Liver (tissue), 9 donors: ENCODE measurements around the gene TMEM165. TPM values are rescaled to one million over a fixed set of nuclear protein-coding genes. Genes with fewer than 3 reads are reported as not detected.

Source experiments
- DNase-seq: peaks from one replicate; pipeline ENCODE4 v3.0.0-alpha.2; 2017; ENCODE audit warnings: low spot score
- H3K27ac ChIP-seq, 2 donors: one replicate each; pipeline ENCODE4 v1.7.0; 2013; ENCODE audit warnings: inconsistent platforms in 2 of 2, low read length in 2 of 2, control low read depth in 1 of 2, low read depth in 1 of 2, mild to moderate bottlenecking in 1 of 2
- H3K27me3 ChIP-seq, 4 donors: one replicate each; pipeline versions ENCODE4 v1.6.1 to v1.7.0; 2013; ENCODE audit warnings: low read length in 3 of 4, inconsistent platforms in 1 of 4, mild to moderate bottlenecking in 1 of 4, moderate library complexity in 1 of 4; ENCODE audit not compliant: control insufficient read depth in 4 of 4, insufficient read depth in 4 of 4
- H3K36me3 ChIP-seq, 4 donors: one replicate each; pipeline versions ENCODE4 v1.6.1 to v1.7.0; 2013; ENCODE audit warnings: low read length in 3 of 4, mild to moderate bottlenecking in 3 of 4, low read depth in 1 of 4, moderate library complexity in 1 of 4; ENCODE audit not compliant: control insufficient read depth in 4 of 4, insufficient read depth in 3 of 4
- H3K4me1 ChIP-seq, 4 donors: one replicate each; pipeline versions ENCODE4 v1.6.1 to v1.7.0; 2013; ENCODE audit warnings: low read length in 3 of 4, mild to moderate bottlenecking in 3 of 4, moderate library complexity in 1 of 4; ENCODE audit not compliant: control insufficient read depth in 4 of 4, insufficient read depth in 4 of 4
- H3K4me3 ChIP-seq, 3 donors: one replicate each; pipeline versions ENCODE4 v1.6.1 to v1.7.0; 2013; ENCODE audit warnings: low read length in 3 of 3, control low read depth in 1 of 3, low read depth in 1 of 3, mild to moderate bottlenecking in 1 of 3
- H3K9ac ChIP-seq, 2 donors: one replicate each; pipeline ENCODE4 v1.7.0; 2013; ENCODE audit warnings: low read length in 2 of 2, mild to moderate bottlenecking in 2 of 2, moderate library complexity in 2 of 2, control low read depth in 1 of 2, low read depth in 1 of 2
- H3K9me3 ChIP-seq, 4 donors: one replicate each; pipeline versions ENCODE4 v1.6.1 to v1.7.0; 2013; ENCODE audit warnings: low read length in 3 of 4; ENCODE audit not compliant: control insufficient read depth in 4 of 4
- EGR1 ChIP-seq, 2 donors: IDR thresholded peaks; 2 replicates each; pipeline ENCODE4 v1.6.1; 2016 to 2018; ENCODE audit warnings: antibody characterized with exemption in 2 of 2, low read depth in 2 of 2
- FOXA1 ChIP-seq: IDR thresholded peaks from 2 replicates; pipeline ENCODE4 v1.6.1; 2016; ENCODE audit warnings: antibody characterized with exemption
- FOXA2 ChIP-seq: IDR thresholded peaks from 2 replicates; pipeline ENCODE4 v1.6.1; 2016; ENCODE audit warnings: antibody characterized with exemption
- GABPA ChIP-seq, 2 donors: IDR thresholded peaks in 1 of 2; conservative IDR thresholded peaks in 1 of 2; 2 replicates each; pipeline ENCODE4 v1.6.1; 2016; ENCODE audit warnings: antibody characterized with exemption in 2 of 2, mild to moderate bottlenecking in 1 of 2, moderate library complexity in 1 of 2
- HNF4A ChIP-seq, 2 donors: conservative IDR thresholded peaks; 2 replicates each; pipeline ENCODE4 v1.6.1; 2016; ENCODE audit warnings: antibody characterized with exemption in 2 of 2, mild to moderate bottlenecking in 2 of 2
- HNF4G ChIP-seq: IDR thresholded peaks from 2 replicates; pipeline ENCODE4 v1.6.1; 2016; ENCODE audit warnings: antibody characterized with exemption
- JUND ChIP-seq, 2 donors: IDR thresholded peaks; 2 replicates each; pipeline ENCODE4 v1.6.1; 2016; ENCODE audit warnings: antibody characterized with exemption in 2 of 2
- NR2F2 ChIP-seq: IDR thresholded peaks from 2 replicates; pipeline ENCODE4 v1.6.1; 2016; ENCODE audit warnings: antibody characterized with exemption
- RAD21 ChIP-seq, 2 donors: IDR thresholded peaks; 2 replicates each; pipeline ENCODE4 v1.6.1; 2016; ENCODE audit warnings: antibody characterized with exemption in 2 of 2, mild to moderate bottlenecking in 2 of 2
- RXRA ChIP-seq, 2 donors: IDR thresholded peaks; 2 replicates each; pipeline ENCODE4 v1.6.1; 2017 to 2018; ENCODE audit warnings: antibody characterized with exemption in 2 of 2, mild to moderate bottlenecking in 1 of 2
- TAF1 ChIP-seq: conservative IDR thresholded peaks from 2 replicates; pipeline ENCODE4 v1.6.1; 2016; ENCODE audit warnings: antibody characterized with exemption, mild to moderate bottlenecking
- YY1 ChIP-seq: IDR thresholded peaks from 2 replicates; pipeline ENCODE4 v1.6.1; 2016; ENCODE audit warnings: antibody characterized with exemption, mild to moderate bottlenecking
- WGBS: extraction: QIAGEN DNeasy Blood & Tissue Kit; methylation state at CpG from one replicate; pipeline ENCODE4 v1.1.7; 2013; 5-methylcytosine and 5-hydroxymethylcytosine counted together
- polyA plus RNA-seq, 2 donors: library from polyadenylated mRNA; stranded (reverse) in 1 of 2; unstranded in 1 of 2; fragments of 200-250 nt in 1 of 2; fragments of >200 nt in 1 of 2; fragmentation: Nextera tagmentation in 1 of 2; extraction: Ambion mirVana in 1 of 2; gene quantifications; one replicate each; pipeline versions ENCODE4 v1.2.1 to v1.2.3, GENCODE V29; 2013 to 2015
- total RNA-seq, 2 donors: library from RNA; depleted of rRNA; stranded (reverse); fragments of >200 nt; gene quantifications; one replicate each; pipeline ENCODE4 v1.2.3, GENCODE V29; 2014
- TF ChIP-seq, protein P1 (sequence below): IDR thresholded peaks from 2 replicates; pipeline ENCODE4 v1.6.1; 2016; ENCODE audit warnings: antibody characterized with exemption
- TF ChIP-seq, protein P2 (sequence below): IDR thresholded peaks from 2 replicates; pipeline ENCODE4 v1.6.1; 2016; ENCODE audit warnings: antibody characterized with exemption
- TF ChIP-seq, protein P3 (sequence below): fragments of 150-350 bp; IDR thresholded peaks from 2 replicates; pipeline ENCODE4 v1.5.1; 2017; ENCODE audit warnings: improper control_type of control experiment, low read depth, low read length; ENCODE audit not compliant: missing input control
- TF ChIP-seq, protein P4 (sequence below): IDR thresholded peaks from 2 replicates; pipeline ENCODE4 v1.6.1; 2016; ENCODE audit warnings: antibody characterized with exemption
- donor health status: healthy.
- donor health status: healthy.
- donor health status: healthy.
- donor health status: healthy.
- donor health status: healthy.

The TMEM165 gene
- total and polyA plus RNA-seq, 4 donors: 16.4 to 42.1 (median 29.1) TPM

DNA sequence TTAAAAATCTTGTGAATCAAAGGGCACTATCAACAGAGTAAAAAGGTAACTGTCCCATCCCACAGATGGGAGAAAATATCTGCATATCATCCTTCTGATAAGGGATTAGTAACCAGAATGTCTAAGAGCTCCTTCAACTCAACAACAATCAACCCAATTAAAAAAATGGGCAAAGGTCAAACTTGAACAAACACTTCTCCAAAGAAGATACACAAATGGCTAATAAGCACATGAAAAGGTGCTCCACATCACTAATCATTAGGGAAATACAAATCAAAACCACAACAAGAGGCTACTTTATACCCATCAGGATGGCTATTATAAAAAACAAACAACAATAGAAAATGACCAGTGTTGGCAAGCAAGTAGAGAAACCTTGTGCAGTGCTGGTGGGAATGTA is 43.3 kb downstream of the TMEM165 start:
- Histone ChIP-seq H3K4me3 (no peak overlapping the region), H3K4me1 (no peaks in the 10 kb centered on the region), H3K27ac (no peak overlapping the region), H3K27me3 (no peaks in the 10 kb centered on the region), H3K36me3 (peaks cover 10 to 47% (median 21%) of the 10 kb centered on the region in 4 donors), H3K9me3 (no peaks in the 10 kb centered on the region), H3K9ac (no peak overlapping the region)
- TF ChIP-seq RAD21 (IDR thresholded peaks at IDR 0.05): no peak
- TF ChIP-seq, protein P1, sequence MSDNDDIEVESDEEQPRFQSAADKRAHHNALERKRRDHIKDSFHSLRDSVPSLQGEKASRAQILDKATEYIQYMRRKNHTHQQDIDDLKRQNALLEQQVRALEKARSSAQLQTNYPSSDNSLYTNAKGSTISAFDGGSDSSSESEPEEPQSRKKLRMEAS: no peak
- no peak for TF ChIP-seq EGR1 (IDR thresholded peaks at IDR 0.05; ENCODE audit: low read depth in 2 of 2)
- TF ChIP-seq, protein P2, sequence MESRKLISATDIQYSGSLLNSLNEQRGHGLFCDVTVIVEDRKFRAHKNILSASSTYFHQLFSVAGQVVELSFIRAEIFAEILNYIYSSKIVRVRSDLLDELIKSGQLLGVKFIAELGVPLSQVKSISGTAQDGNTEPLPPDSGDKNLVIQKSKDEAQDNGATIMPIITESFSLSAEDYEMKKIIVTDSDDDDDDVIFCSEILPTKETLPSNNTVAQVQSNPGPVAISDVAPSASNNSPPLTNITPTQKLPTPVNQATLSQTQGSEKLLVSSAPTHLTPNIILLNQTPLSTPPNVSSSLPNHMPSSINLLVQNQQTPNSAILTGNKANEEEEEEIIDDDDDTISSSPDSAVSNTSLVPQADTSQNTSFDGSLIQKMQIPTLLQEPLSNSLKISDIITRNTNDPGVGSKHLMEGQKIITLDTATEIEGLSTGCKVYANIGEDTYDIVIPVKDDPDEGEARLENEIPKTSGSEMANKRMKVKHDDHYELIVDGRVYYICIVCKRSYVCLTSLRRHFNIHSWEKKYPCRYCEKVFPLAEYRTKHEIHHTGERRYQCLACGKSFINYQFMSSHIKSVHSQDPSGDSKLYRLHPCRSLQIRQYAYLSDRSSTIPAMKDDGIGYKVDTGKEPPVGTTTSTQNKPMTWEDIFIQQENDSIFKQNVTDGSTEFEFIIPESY: no peak
- TF ChIP-seq TAF1: no peak
- no peak for TF ChIP-seq FOXA1
- no peak for TF ChIP-seq FOXA2
- no peak for TF ChIP-seq GABPA (IDR thresholded peaks at IDR 0.05 in 1 of 2, conservative IDR thresholded peaks at IDR 0.05 in 1 of 2)
- TF ChIP-seq RXRA (IDR thresholded peaks at IDR 0.05): no peak
- TF ChIP-seq NR2F2: no peak
- no peak for TF ChIP-seq YY1
- DNase-seq: no peak

DNA sequence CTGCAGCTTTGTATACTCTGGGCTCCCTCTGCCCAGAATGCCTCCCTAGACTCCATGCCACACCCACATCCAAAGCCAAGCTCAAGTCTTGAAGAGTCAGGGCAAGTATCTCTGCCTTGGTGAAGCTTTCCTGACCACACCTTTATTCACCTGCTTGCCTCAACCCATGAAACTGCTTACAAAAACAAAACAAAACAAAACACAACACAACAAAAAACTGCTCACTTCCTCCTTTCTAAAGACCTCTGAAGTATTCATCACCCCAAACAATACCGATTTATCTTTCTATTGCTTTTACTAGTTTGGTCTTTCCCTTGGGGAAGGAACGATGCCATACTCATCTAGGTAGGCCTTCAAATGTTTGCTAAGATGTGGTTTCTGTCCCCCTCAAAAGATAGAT is 45.0 kb downstream of the TMEM165 start:
- H3K4me3 ChIP-seq: no peak overlapping the region
- no peak for DNase-seq
- H3K9ac ChIP-seq: no peak overlapping the region
- H3K9me3 ChIP-seq: no peaks in the 10 kb centered on the region
- H3K4me1 ChIP-seq: no peaks in the 10 kb centered on the region
- H3K36me3 ChIP-seq: peaks cover 6 to 41% (median 13%) of the 10 kb centered on the region in 4 donors
- no peaks in the 10 kb centered on the region for H3K27me3 ChIP-seq
- H3K27ac ChIP-seq: no peak overlapping the region
- TF ChIP-seq, protein P3, sequence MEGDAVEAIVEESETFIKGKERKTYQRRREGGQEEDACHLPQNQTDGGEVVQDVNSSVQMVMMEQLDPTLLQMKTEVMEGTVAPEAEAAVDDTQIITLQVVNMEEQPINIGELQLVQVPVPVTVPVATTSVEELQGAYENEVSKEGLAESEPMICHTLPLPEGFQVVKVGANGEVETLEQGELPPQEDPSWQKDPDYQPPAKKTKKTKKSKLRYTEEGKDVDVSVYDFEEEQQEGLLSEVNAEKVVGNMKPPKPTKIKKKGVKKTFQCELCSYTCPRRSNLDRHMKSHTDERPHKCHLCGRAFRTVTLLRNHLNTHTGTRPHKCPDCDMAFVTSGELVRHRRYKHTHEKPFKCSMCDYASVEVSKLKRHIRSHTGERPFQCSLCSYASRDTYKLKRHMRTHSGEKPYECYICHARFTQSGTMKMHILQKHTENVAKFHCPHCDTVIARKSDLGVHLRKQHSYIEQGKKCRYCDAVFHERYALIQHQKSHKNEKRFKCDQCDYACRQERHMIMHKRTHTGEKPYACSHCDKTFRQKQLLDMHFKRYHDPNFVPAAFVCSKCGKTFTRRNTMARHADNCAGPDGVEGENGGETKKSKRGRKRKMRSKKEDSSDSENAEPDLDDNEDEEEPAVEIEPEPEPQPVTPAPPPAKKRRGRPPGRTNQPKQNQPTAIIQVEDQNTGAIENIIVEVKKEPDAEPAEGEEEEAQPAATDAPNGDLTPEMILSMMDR: no peak
- TF ChIP-seq, protein P4, sequence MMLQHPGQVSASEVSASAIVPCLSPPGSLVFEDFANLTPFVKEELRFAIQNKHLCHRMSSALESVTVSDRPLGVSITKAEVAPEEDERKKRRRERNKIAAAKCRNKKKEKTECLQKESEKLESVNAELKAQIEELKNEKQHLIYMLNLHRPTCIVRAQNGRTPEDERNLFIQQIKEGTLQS: no peak
- TF ChIP-seq HNF4A (conservative IDR thresholded peaks at IDR 0.05) (no peak), TAF1 (no peak), NR2F2 (no peak), RAD21 (IDR thresholded peaks at IDR 0.05) (no peak), JUND (IDR thresholded peaks at IDR 0.05) (no peak), RXRA (IDR thresholded peaks at IDR 0.05) (no peak), HNF4G (no peak)
- TF ChIP-seq, protein P2: no peak
- WGBS: 95% methylated on average over 2 of the region's 2 CpGs
